A673 (cell line): ENCODE results near the gene KCNG3.

Experiments
- EZH2 ChIP-seq: fragments of 200-600 bp; sonication (generic); IDR thresholded peaks from 2 replicates; pipeline ENCODE4 v1.6.1; 2017; ENCODE audit warnings: borderline replicate concordance, low read depth, mild to moderate bottlenecking, mixed read lengths, antibody characterized with exemption, low read length; ENCODE audit not compliant: poor library complexity, severe bottlenecking
- TF ChIP-seq, protein P1 (sequence below): fragments of 300-800, 200-600 bp; sonication (generic); conservative IDR thresholded peaks from 2 replicates; pipeline ENCODE4 v1.5.1; 2017; ENCODE audit warnings: low read depth, mild to moderate bottlenecking, antibody characterized with exemption, low read length, moderate library complexity, mixed read lengths

DNA sequence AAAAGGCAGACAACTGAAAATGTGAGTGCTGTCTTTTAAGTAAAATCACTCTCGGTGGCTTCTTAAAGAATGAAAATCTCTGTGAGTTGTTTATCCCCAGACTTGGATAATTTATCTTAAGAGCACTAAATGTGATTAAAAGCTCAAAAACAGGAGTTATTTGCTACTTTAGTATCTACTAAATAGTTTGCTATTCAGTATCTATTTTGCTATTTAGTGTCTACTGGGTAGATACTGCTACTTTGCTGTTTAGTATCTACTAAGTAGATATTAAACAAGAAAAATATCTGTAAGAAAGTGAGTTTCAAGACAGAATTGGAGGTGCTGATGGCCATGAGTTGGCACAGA lies 1.4 kb upstream of the KCNG3 start:
- TF ChIP-seq EZH2 = no peak
- TF ChIP-seq, protein P1, sequence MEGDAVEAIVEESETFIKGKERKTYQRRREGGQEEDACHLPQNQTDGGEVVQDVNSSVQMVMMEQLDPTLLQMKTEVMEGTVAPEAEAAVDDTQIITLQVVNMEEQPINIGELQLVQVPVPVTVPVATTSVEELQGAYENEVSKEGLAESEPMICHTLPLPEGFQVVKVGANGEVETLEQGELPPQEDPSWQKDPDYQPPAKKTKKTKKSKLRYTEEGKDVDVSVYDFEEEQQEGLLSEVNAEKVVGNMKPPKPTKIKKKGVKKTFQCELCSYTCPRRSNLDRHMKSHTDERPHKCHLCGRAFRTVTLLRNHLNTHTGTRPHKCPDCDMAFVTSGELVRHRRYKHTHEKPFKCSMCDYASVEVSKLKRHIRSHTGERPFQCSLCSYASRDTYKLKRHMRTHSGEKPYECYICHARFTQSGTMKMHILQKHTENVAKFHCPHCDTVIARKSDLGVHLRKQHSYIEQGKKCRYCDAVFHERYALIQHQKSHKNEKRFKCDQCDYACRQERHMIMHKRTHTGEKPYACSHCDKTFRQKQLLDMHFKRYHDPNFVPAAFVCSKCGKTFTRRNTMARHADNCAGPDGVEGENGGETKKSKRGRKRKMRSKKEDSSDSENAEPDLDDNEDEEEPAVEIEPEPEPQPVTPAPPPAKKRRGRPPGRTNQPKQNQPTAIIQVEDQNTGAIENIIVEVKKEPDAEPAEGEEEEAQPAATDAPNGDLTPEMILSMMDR = no peak
